Panc1 (cell line): ENCODE measurements around the gene PLCB1. TPM values are rescaled to one million over a fixed set of nuclear protein-coding genes. Genes with fewer than 3 reads are reported as not detected.

Experiments
- ATAC-seq: fragments of 200-7000 bp; cut with Tn5 transposase; 2 replicates; pipeline ENCODE4 v1.9.1; 2020; ENCODE audit warnings: mild to moderate bottlenecking, moderate library complexity
- BruUV-seq: library from RNA; stranded (reverse); fragments of 400-500 nt; replicated peaks from 2 replicates; lab custom pipeline; 2021; lab: Mats Ljungman, UMichigan
- CTCF ChIA-PET: fragments of 300-600 bp; sonication (Branson Sonifier 250); formaldehyde crosslinking; loops from one replicate; lab custom pipeline; 2022; ENCODE audit warnings: antibody characterized with exemption; lab: Charles Lee
- POLR2A ChIA-PET: fragments of 300-600 bp; sonication (Branson Sonifier 250); formaldehyde crosslinking; loops from one replicate; lab custom pipeline; 2022; ENCODE audit warnings: antibody characterized with exemption; lab: Charles Lee
- DNase-seq: peaks from one replicate; pipeline ENCODE4 v3.0.0-alpha.2; 2010; ENCODE audit warnings: low read depth, low spot score
- H3K27ac ChIP-seq: 2 replicates; pipeline ENCODE4 v1.5.1; 2011; ENCODE audit warnings: mild to moderate bottlenecking, low read length, inconsistent platforms
- H3K27me3 ChIP-seq: fragments of 200-500 bp; sonication (Bioruptor generic); 2 replicates; pipeline ENCODE4 v1.6.0; 2014; ENCODE audit warnings: low read length, inconsistent platforms; ENCODE audit not compliant: control insufficient read depth, insufficient read depth
- H3K36me3 ChIP-seq: fragments of 200-500 bp; sonication (Bioruptor generic); 2 replicates; pipeline ENCODE4 v1.5.1; 2014; ENCODE audit warnings: inconsistent platforms, mild to moderate bottlenecking, low read length, moderate library complexity; ENCODE audit not compliant: control insufficient read depth, insufficient read depth
- H3K4me1 ChIP-seq: 2 replicates; pipeline ENCODE4 v1.5.1; 2011; ENCODE audit warnings: inconsistent platforms, mild to moderate bottlenecking, low read length, moderate library complexity; ENCODE audit not compliant: control insufficient read depth, insufficient read depth
- H3K4me3 ChIP-seq, 2 experiments: 2 replicates each; pipeline ENCODE4 v1.5.1; 2011 to 2012; ENCODE audit warnings: low read depth in 2 of 2, low read length in 2 of 2, mild to moderate bottlenecking in 2 of 2, inconsistent platforms in 1 of 2, moderate library complexity in 1 of 2
- H3K9me3 ChIP-seq: fragments of 200-500 bp; sonication (Bioruptor generic); 2 replicates; pipeline ENCODE4 v1.5.1; 2014; ENCODE audit warnings: low read depth, mild to moderate bottlenecking, inconsistent platforms, low read length, moderate library complexity; ENCODE audit not compliant: control insufficient read depth, insufficient read depth
- CTCF ChIP-seq: fragments of 450-650 bp; IDR thresholded peaks from 2 replicates; pipeline ENCODE4 v1.5.1; 2017; ENCODE audit warnings: mild to moderate bottlenecking
- POLR2AphosphoS5 ChIP-seq: IDR thresholded peaks from 2 replicates; pipeline ENCODE4 v1.6.1; 2012; ENCODE audit warnings: mild to moderate bottlenecking, low read depth, low read length, moderate library complexity
- REST ChIP-seq, 2 experiments: IDR thresholded peaks; 2 replicates each; pipeline ENCODE4 v1.6.1; 2011 to 2012; ENCODE audit warnings: low read depth in 2 of 2, control low read depth in 1 of 2, low read length in 1 of 2, mild to moderate bottlenecking in 1 of 2, moderate library complexity in 1 of 2; ENCODE audit not compliant: insufficient read depth in 1 of 2
- SIN3A ChIP-seq: IDR thresholded peaks from 2 replicates; pipeline ENCODE4 v1.6.1; 2012; ENCODE audit warnings: low read depth, mild to moderate bottlenecking, low read length, moderate library complexity, borderline replicate concordance; ENCODE audit not compliant: insufficient read depth
- TCF7L2 ChIP-seq: IDR thresholded peaks from 2 replicates; pipeline ENCODE4 v1.6.1; 2011; ENCODE audit warnings: mild to moderate bottlenecking, low read depth, low read length, inconsistent platforms
- in situ Hi-C: cut with HindIII; loops from 2 replicates; pipeline ENCODE4 v1.10.0; 2016; ENCODE audit warnings: low sequenced_read_pairs, low pct_unique_long_range_greater_than_20kb
- intact Hi-C: fragments of 100-400 bp; cut with micrococcal nuclease; formaldehyde crosslinking; loops from one replicate; pipeline ENCODE4 v1.10.0; 2022; ENCODE audit not compliant: unreplicated experiment
- total RNA-seq: library from RNA; stranded (reverse); gene quantifications from one replicate; pipeline ENCODE4 v1.2.1, GENCODE V29; 2021; ENCODE audit not compliant: unreplicated experiment

The PLCB1 gene
- total RNA-seq, 1 experiment from 2014 or later, result 0.59 TPM

GRCh38 chr20:8425802-8426201 lies 293.7 kb downstream of the PLCB1 start:
- no peak for ATAC-seq
- CTCF ChIA-PET, result no interaction called here

GRCh38 chr20:8427419-8428040 lies 295.5 kb downstream of the PLCB1 start:
- DNase-seq (no peak), ATAC-seq (no peak)
- intact Hi-C loops (no loop called here), in situ Hi-C loops (no loop called here)
- Histone ChIP-seq H3K9me3 (no peaks in the 10 kb centered on the region), H3K4me3 (no peak overlapping the region), H3K27me3 (no peaks in the 10 kb centered on the region), H3K4me1 (no peaks in the 10 kb centered on the region), H3K27ac (no peak overlapping the region), H3K36me3 (no peaks in the 10 kb centered on the region)
- no TSS peak for BruUV-seq
- TF ChIP-seq REST (IDR thresholded peaks at IDR 0.05; ENCODE audit: insufficient read depth in 1 of 2, low read depth in 2 of 2, low read length in 1 of 2) (no peak), CTCF (no peak), TCF7L2 (no peak), SIN3A (no peak), POLR2AphosphoS5 (no peak)
- ChIA-PET POLR2A (no interaction called here), CTCF (no interaction called here)

More at GRCh38 chr20:8425802-8426201, 293.7 kb downstream of the PLCB1 start:
- in situ Hi-C loops (no loop called here), intact Hi-C loops (no loop called here)
- Histone ChIP-seq H3K4me3 (no peak overlapping the region), H3K27me3 (no peaks in the 10 kb centered on the region), H3K4me1 (no peaks in the 10 kb centered on the region), H3K27ac (no peak overlapping the region), H3K9me3 (no peaks in the 10 kb centered on the region), H3K36me3 (no peaks in the 10 kb centered on the region)
- BruUV-seq, result no TSS peak
- TF ChIP-seq SIN3A (no peak), POLR2AphosphoS5 (no peak), CTCF (no peak), REST (IDR thresholded peaks at IDR 0.05; ENCODE audit: insufficient read depth in 1 of 2, low read depth in 2 of 2, low read length in 1 of 2) (no peak), TCF7L2 (no peak)
- no peak for DNase-seq
- POLR2A ChIA-PET, result no interaction called here
